Anterior cingulate cortex (tissue), 58 donors: ENCODE results near the gene CRISP3.
"Not testable (repeated sequence)": the region's sequence is repeated elsewhere in the genome, so short reads cannot be mapped to it uniquely, and the experiment has no call there.

ENCODE experiments used
- DNase-seq, 58 donors: peaks; one replicate each; lab custom pipeline; 2025; lab: John Stamatoyannopoulos, UW

CRISP3 gene, protein sequence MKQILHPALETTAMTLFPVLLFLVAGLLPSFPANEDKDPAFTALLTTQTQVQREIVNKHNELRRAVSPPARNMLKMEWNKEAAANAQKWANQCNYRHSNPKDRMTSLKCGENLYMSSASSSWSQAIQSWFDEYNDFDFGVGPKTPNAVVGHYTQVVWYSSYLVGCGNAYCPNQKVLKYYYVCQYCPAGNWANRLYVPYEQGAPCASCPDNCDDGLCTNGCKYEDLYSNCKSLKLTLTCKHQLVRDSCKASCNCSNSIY

DNA sequence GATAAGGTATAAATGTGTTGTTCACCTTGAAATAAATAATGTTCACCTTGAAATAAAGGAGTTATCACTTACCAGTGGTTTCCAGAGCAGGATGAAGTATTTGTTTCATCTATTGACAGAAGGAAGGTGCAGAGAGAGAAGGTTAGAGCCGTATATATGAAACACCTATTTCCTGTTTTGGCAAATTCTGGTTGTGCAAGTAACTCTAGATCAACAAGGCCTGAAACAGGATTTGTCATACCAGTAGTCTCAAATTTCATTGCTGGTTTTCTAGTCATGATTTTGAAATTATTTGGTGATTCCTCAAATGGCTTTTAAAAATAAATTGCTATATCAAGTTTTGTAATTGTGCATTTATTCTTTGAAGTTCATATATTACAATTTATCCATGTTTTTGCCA is at the start of gene CRISP3:
TSS of gene CRISP3 (minus strand) at position 130 of the 400 bp plus-strand sequence. CDS start at position 109, 21 bp downstream.
- no peak for DNase-seq

DNA sequence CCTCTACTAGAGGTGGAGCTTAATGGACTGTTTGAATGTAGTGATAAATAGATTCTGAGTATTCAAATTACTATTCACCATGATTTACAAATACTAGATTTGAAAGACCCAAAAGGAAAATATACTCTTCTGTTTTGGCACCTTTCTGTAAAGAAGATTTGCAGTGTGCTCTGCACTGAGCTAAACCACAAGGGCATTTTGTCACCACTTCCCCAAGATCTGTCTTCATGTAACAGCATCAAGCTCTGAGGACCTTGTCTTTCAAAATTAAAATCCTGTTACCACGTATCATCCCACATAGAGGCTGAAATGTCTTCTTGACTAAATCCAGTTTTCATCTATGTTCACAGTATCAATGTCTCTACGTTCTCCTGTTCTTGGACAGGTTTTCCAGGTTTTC is 46.2 kb upstream of the CRISP3 start:
- DNase-seq, result no peak

DNA sequence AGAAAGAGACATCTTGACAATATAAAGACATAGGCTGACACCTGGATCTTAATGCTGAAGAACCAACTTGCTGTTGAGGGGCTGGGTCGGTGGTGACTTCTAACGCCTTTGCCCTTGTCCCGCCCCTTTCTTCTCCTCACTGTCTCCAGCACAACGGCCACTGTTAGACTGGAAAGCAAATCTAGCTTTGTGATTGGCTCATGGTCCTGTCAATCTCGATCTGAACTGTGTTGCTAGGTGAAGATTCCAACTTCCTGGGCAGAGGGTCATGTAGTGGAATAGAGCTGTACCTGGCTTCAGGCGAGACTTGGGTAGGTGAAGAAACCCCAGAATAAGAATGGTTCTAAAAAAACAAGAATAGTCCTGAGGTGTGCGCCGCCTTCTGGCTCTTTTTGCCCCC is 43.0 kb upstream of the CRISP3 start, which contains the start of gene PGK2:
TSS of gene PGK2 (minus strand) at position 110 of the 400 bp plus-strand sequence. CDS start at position 12, 98 bp downstream.
- no peak for DNase-seq

DNA sequence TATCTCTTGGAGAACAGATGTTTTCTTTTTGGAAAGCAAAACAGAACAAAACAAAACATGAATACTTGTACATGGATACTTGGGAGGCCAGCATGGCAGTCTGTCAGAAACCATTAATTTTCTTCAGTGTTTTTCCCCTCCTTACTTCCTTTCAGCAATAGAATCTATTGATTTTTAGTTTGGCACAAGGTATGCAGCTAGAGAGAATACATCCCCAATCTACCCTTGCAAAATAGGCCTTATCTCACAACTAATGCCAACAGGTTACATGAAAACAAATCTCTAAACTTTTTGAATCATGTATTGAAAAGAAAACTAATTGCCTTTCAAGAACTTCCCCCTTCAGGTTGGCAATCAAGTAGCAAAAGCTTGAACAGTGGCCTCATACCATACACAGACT is 40.1 kb upstream of the CRISP3 start:
- DNase-seq, result no peak

DNA sequence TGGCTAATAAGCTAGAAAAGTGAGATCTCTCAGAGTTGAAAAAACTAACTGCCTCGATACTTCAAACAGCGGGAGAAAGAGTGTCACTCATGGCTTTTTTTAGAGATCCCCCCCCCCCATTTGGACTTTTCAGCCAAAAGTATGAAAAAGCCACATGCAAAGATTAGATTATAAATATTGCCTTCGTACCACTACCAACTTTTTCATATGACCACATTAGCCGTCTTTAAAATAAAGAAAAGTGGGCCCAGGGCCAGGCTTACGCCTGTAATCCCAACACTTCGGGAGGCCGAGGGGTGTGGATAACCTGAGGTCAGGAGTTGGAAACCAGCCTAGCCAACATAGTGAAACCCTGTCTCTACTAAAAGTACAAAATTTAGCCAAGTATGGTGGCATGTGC is 38.5 kb upstream of the CRISP3 start:
- DNase-seq, result no peak

DNA sequence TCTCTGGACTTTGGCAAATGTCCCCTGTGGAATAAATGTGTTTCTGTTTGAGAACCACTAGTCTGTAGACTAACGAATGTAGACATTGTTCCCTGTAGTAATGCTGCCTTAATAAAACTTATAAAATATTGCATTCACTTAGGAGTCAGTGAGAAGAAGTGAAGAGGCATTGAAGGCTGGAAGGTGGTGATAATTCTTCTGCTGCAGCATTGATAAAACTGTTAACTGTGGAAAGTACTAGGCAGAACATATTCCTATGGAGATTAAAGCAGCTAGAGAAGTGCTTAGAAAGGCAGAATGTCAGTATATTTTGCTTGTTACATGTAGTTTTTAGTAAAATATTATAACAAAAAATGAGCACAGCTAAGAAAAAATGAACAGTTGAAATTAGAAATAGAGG is 38.1 kb upstream of the CRISP3 start:
- no peak for DNase-seq

DNA sequence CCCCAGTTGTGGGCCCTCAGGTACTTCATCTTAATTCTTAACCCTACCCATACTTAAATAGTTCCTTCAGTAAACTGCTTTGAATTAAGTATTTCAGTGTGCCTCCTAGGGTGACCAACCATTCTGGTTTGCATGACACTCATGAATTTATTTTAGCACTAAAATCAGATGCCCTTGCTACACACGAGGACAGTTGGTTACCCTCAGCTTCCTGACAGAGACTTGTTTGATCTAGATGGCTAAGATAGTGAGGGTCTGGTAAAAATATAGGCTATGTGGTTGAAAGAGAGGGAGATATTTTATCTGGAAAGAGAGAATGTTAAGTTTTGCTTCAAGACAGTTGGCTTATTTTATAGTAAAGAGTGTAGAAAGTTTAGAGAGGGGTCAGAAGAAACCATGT is 32.3 kb upstream of the CRISP3 start:
- no peak for DNase-seq

DNA sequence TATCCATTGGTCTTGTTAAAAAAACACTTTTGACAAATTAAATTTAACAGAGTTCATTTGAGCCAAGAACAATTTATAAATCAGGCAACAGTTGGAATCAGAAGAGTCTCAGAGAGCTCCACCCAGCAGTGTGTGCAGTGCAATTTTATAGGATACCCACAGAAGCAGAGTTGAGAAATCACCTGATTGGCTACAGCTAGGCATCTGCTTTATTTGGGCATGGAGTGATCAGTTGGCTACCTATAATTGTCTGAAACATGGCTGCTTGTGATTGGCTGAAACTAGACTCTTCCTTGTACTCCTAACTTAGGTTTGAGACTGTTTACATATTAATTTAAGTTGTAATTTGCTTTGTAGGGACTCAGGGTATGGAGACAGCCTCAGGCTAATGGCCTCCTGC is 30.9 kb upstream of the CRISP3 start:
- no peak for DNase-seq

DNA sequence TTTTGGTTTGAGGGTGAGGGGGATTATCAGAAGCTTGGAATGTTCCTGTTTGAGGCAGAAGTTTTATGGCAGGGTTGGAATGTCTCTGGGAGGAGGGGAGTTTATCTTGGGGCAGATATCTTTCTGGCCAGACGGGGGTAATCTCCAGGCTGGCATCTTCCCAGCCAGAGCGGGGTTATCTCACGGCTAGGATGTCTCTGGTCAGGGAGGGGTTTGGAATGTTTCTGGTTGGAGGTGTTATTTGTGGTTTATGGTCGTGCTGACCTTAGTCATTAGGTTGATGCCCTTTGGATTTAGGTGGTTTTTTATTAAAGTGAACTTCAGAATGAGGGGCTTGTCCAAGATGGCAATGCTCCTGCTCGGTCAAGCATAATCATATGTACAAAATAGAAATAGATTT is 28.1 kb upstream of the CRISP3 start:
- no peak for DNase-seq

DNA sequence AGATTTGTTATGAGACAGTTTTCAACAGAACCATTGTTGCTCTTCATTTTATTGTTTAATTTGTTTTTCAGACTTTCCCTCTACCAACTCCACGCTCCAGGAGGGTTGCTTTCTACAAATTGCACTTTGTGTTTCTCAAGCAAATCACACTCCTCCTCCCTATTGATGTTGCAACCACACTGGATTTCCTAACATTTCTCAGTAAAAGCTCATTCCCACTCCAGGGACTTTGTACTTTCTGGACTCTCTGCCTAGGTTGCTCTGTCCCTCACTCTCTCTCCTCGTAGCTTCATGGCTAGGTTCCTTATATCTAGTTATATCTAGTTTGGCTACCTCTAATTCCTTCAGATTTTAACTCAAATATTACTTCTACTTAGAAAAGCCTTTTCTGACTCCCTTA is 22.6 kb upstream of the CRISP3 start:
- DNase-seq, result no peak

DNA sequence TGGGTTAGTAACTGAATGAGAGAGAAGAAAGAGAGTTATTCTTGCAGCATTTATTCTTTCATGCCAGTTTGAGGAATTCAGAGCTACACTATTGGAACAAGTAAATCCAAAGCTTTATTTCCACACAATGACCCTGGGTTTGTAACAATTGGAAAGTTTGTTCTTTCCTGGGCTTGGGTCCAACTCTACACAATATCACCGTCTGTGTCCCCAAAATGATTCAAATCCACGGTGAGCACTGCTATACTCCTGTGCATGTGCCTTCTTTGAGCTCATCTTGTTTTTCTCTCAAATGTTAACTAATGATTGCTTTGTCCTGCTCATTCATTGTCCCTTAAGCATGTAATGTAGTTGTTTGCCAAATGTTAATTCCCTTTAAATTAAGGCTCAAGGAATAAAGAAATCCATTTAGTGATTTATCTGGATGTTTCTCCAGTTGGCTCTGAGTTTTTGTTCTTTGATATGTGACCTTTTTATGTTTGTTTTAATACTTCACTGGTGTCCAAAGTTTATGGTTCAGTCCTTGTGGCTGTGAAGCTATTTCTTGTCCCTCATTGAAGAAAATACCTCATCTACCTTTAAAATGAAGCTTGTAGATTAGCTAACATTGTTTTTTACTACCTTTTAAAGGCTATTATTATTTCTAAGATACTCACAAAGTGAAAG is 20.5 kb upstream of the CRISP3 start:
- DNase-seq, result no peak

DNA sequence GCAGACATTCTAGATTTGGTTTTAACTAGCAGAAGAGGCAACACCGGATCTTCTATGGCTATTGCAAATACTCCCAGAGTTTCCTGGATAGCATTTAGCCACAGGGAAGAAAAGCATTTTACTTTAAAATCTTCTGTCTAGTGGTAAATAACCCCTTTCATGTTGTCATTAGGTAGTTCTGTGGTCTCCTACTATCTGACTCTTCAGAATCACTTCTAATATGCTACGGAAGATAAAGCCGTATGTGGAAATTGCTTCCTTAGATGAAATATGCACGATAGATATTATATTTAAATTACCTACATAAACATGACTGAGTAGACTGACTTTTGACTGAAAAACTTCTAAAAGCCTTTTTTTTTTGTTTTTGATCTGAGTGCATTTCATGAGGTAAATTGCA is 759 bp downstream of the CRISP3 start:
- DNase-seq, result no peak

DNA sequence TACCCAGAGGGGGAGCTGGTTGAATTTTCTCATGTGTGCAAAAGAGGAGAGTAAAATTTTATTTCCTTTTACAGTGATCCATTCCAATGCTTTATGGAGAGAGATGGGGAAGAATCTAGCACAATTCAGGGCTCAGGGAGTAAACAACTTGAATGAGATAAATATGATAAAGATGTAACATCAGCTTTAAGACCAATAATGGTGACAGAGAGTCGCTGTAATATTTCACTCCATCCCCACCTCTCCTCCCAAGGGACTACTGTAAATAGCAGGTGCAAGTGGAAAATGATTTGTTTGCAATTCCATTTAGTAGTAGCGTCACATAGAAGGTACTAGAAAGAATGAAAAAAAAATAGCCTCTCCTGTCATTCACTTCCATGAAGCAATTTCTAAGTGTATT is 4.8 kb downstream of the CRISP3 start:
- no peak for DNase-seq

DNA sequence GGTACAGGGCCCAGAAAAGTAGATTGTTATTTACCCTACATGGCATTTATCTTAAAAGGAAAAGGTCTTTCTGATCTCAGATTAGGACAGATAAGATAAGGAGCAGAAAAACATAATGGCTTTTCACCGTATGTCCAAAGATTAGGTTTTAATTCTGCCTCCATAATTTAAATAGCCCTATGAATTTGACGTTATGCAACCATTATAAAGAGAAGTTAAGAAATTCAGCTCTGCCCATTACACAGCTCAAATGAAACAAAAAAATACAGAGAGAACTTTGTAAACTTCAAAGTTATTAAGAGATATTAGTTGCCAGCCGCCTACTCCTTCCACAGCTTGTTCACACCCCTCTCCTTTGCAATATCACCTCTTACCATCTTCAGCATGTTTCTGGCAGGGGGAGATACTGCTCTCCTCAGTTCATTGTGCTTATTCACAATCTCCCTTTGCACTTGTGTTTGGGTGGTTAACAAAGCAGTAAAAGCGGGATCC is 8.1 kb downstream of the CRISP3 start:
- DNase-seq, result no peak

DNA sequence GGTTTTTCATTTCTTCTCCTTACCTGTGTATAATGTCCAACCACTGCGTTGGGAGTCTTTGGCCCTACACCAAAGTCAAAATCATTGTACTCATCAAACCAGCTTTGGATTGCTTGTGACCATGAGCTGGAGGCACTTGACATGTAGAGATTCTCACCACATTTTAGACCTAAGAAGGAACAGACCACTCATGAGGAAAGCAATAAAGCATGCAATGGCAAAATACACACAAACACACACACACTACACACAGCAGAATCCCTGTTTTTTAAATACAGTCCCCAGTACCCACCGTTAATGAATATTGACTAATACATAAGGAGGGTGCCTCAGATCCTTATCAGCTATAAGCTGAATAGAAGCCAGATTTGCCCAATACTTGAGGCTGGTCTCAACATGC is 10.5 kb downstream of the CRISP3 start:
- no peak for DNase-seq

DNA sequence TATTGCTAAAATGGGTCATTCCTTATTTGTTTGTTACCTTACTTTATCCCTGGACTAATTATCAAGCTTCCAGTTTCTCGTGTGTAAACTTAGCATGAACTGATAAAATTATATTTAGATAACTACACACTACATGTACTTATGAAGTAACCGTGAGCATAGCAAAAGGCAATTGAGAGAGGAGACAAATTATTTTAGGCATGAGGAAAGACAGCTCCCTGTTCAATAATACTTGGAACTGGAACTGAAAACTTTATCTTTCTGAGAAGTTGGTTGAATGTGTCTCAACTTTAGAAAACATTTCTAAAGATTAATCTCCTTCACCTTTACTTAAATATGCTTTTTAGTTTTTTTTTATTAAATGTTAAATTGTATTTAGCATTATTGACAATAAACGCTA is 11.4 kb downstream of the CRISP3 start:
- no peak for DNase-seq

DNA sequence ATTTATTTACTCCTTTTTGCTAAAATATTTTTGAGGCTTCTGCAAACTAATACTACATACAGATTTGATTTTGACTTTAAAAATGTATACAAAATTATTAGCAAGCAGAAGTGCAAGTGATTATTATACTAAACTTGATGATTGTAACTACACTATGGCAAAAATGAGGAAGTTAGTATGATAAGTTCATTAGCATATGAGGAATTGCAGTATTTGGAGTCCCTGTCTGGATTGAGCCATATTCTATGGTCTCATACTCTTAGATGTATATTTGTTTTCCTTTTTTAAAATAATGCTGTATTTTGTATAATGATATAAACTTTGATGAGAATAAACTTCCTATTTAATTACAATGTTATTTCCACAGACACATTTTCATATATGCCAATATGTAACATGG is 13.9 kb downstream of the CRISP3 start:
- DNase-seq, result no peak

DNA sequence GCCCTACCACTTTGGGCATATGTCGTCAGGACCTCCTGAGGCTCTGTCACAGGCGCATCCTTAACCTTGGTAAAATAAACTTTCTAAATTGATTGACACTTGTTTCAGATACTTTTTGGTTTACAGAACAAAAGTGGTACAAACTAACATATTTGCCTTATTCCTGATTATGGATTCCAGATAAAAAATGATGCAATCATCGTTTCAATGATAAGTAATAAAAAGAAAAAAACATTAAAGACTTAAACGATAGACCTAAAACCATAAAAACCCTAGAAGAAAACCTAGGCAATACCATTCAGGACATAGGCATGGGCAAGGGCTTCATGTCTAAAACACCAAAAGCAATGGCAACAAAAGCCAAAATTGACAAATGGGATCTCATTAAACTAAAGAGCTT is 20.3 kb downstream of the CRISP3 start:
- not testable (repeated sequence) for DNase-seq

DNA sequence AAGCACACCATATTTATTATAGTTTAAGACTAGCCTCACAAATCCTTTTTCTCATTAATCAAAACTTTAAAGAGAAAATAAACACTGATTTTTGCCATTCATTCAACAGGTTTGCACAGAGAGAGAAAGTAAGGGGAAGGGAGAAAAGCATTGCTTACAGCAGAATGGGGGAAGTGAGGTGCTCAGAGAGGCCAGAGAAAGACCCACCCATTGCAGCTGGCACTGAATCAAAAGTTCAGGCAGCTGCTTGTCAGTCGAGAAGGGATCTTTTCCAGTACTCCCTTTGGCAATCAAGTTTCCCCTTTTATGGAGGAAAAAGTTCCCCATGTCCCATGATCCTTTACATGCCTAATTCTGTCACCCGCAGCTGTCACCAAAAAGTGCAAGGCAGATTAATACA is 22.9 kb downstream of the CRISP3 start:
- no peak for DNase-seq

DNA sequence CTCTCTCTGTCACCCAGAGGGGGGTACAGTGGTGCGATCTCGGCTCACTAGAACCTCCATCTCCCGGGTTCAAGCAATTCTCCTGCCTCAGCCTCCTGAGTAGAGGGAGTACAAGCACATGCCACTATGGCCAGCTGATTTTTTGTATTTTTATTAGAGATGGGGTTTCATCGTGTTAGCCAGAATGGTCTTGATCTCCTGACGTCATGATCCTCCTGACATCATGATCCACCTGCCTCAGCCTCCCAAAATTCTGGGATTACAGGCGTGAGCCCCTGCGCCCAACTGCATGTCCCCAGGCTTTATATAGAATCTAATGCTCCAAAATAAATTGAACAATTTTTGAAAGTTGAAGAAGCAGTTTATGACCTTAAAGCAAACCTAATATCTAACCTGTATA is 23.8 kb downstream of the CRISP3 start:
- no peak for DNase-seq

DNA sequence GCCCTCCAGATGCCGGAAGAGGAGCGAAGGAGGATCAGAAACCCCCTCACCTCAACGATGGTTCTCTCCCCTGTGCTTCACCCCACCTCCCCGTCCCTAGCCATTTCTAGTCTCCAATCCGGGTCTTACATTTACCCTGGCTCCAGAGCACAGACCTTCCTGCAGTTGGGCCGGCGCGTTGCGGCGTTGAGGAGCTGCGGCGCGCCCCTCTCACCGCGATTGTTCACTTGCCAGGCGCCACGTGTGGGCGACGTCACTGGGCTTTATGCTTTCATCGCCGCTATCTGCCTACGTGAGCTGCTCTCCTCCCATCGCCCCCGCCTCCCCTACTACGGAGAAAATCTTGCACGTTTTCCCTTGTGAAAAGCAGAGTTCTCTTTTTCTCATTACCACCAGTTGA is 30.8 kb downstream of the CRISP3 start, which contains the start of gene CRISP2:
TSS of gene CRISP2 (minus strand) at position 198 of the 400 bp plus-strand sequence. CDS start 4,347 bp downstream, outside the sequence.
- DNase-seq, result no peak

DNA sequence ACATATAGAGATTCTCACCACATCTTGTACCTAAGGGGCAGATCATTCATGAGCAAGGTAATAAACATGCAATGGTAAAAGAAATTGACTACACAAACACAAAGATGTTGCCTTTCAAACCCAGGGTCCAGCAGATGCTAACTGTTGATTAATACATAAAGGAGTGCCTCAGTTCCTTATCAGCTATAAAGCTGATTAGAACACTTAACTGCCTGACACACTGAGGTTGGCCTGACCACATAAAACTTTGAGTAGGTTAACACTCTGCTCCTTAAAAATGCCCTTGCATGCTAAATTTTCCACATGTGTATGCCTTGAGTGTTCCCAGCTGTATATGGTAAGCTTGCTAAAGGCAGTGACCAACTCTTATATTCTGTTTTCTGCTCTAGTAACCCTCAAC is 45.7 kb downstream of the CRISP3 start:
- no peak for DNase-seq
